Colonic mucosa (tissue), 4 donors: Measurements from ENCODE around the gene RBP3. TPM values are rescaled to one million over a fixed set of nuclear protein-coding genes. Genes with fewer than 3 reads are reported as not detected.

Source experiments
- DNase-seq: peaks from one replicate; pipeline ENCODE4 v3.0.0-alpha.2; 2020
- H3K27ac ChIP-seq: fragments of 200-600 bp; one replicate; pipeline ENCODE4 v1.8.0; 2021
- H3K27me3 ChIP-seq: fragments of 200-600 bp; one replicate; pipeline ENCODE4 v1.8.0; 2021
- H3K36me3 ChIP-seq: fragments of 200-600 bp; one replicate; pipeline ENCODE4 v1.8.0; 2021
- H3K4me1 ChIP-seq: fragments of 200-600 bp; one replicate; pipeline ENCODE4 v1.8.0; 2021; ENCODE audit warnings: mild to moderate bottlenecking
- H3K4me3 ChIP-seq: fragments of 200-600 bp; one replicate; pipeline ENCODE4 v1.8.0; 2021
- H3K9ac ChIP-seq, 2 donors: one replicate each; pipeline ENCODE4 v1.7.0; 2013; ENCODE audit warnings: control low read depth in 2 of 2, low read depth in 2 of 2, low read length in 2 of 2
- H3K9me3 ChIP-seq: fragments of 200-600 bp; one replicate; pipeline ENCODE4 v1.8.0; 2021
- CTCF ChIP-seq: fragments of 200-600 bp; IDR thresholded peaks from one replicate; pipeline ENCODE4 v1.8.0; 2022; ENCODE audit warnings: antibody characterized with exemption, mild to moderate bottlenecking
- intact Hi-C: fragments of 100-400 bp; cut with DNase I; formaldehyde crosslinking; loops from one replicate; pipeline ENCODE4 v1.14.1; 2022
- total RNA-seq, 2 donors: library from RNA; stranded (reverse); fragmentation: NEBNext Ultra II Directional in 1 of 2; extraction: Animal tissue kit (Norgen Biotek cat#: 25700) in 1 of 2; gene quantifications; one replicate each; pipeline ENCODE4 v1.2.1, GENCODE V29; 2021
- donor health status: healthy.
- donor health status: DM: no; HTN: no; CAD: no.
- donor health status: DM: no; HTN: no; CAD: no.

Gene RBP3
- total RNA-seq, 2 donors from 2014 or later: not detected

- intact Hi-C loops: no loop called here
- no peak for TF ChIP-seq CTCF
- H3K4me1 ChIP-seq: no peaks in the 10 kb centered on the region
- H3K27ac ChIP-seq: no peak overlapping the region
- H3K4me3 ChIP-seq: no peak overlapping the region
- DNase-seq: peak; percentile 11
- no peak overlapping the region for H3K9ac ChIP-seq
- H3K36me3 ChIP-seq: no peaks in the 10 kb centered on the region
- no peaks in the 10 kb centered on the region for H3K9me3 ChIP-seq
- no peaks in the 10 kb centered on the region for H3K27me3 ChIP-seq
Observed at GRCh38 chr10:47401874-47402640, 53.9 kb downstream of the RBP3 start.

GRCh38 chr10:47402641-47403301, 54.6 kb downstream of the RBP3 start:
- Histone ChIP-seq H3K9me3 (no peaks in the 10 kb centered on the region), H3K36me3 (no peaks in the 10 kb centered on the region), H3K27ac (no peak overlapping the region), H3K27me3 (no peaks in the 10 kb centered on the region), H3K4me3 (no peak overlapping the region), H3K4me1 (no peaks in the 10 kb centered on the region), H3K9ac (no peak overlapping the region)
- peak; percentile 33 for DNase-seq
- TF ChIP-seq CTCF: no peak
- intact Hi-C loops: no loop called here

GRCh38 chr10:47403446-47404318, 55.5 kb downstream of the RBP3 start:
- H3K27me3 ChIP-seq: no peaks in the 10 kb centered on the region
- no peaks in the 10 kb centered on the region for H3K36me3 ChIP-seq
- H3K27ac ChIP-seq: no peak overlapping the region
- H3K9me3 ChIP-seq: no peaks in the 10 kb centered on the region
- H3K9ac ChIP-seq: no peak overlapping the region
- H3K4me1 ChIP-seq: no peaks in the 10 kb centered on the region
- no peak for DNase-seq
- no peak for TF ChIP-seq CTCF
- no peak overlapping the region for H3K4me3 ChIP-seq
- intact Hi-C loops: no loop called here

GRCh38 chr10:47404446-47404845, 56.3 kb downstream of the RBP3 start:
- Histone ChIP-seq H3K9me3 (no peaks in the 10 kb centered on the region), H3K9ac (no peak overlapping the region), H3K27me3 (no peaks in the 10 kb centered on the region), H3K27ac (no peak overlapping the region), H3K4me3 (no peak overlapping the region), H3K36me3 (no peaks in the 10 kb centered on the region), H3K4me1 (no peaks in the 10 kb centered on the region)
- intact Hi-C loops: no loop called here
- no peak for TF ChIP-seq CTCF
- no peak for DNase-seq

- Histone ChIP-seq H3K9me3 (no peaks in the 10 kb centered on the region), H3K9ac (no peak overlapping the region), H3K4me1 (no peaks in the 10 kb centered on the region), H3K36me3 (no peaks in the 10 kb centered on the region), H3K4me3 (no peak overlapping the region), H3K27me3 (no peaks in the 10 kb centered on the region), H3K27ac (no peak overlapping the region)
- intact Hi-C loops: no loop called here
- TF ChIP-seq CTCF: no peak
- no peak for DNase-seq
Observed at GRCh38 chr10:47404937-47405336, 56.8 kb downstream of the RBP3 start.
